GM12878 (cell line): ENCODE data around the gene FBXW12. TPM values are rescaled to one million over a fixed set of nuclear protein-coding genes. Genes with fewer than 3 reads are reported as not detected.
A peak's percentile ranks its signal among the peaks of the same experiment; 100 is the strongest.
"Not testable (repeated sequence)": the region's sequence is repeated elsewhere in the genome, so short reads cannot be mapped to it uniquely, and the experiment has no call there.

Experiments
- ATAC-seq: fragments of 200-7000 bp; cut with Tn5 transposase; 3 replicates; pipeline ENCODE4 v1.9.1; 2020; ENCODE audit warnings: mild to moderate bottlenecking, moderate library complexity
- BruUV-seq: library from RNA; stranded (reverse); fragments of 400-500 nt; replicated peaks from 2 replicates; lab custom pipeline; 2021; lab: Mats Ljungman, UMichigan
- CTCF ChIA-PET: fragments of 300-600 bp; sonication (Branson Sonifier 250); formaldehyde crosslinking; extraction: SDS; loops from one replicate; lab custom pipeline; 2021; ENCODE audit warnings: inconsistent platforms; lab: Yijun Ruan, JAX
- POLR2A ChIA-PET: fragments of 350-600 bp; formaldehyde crosslinking; extraction: SDS; loops from one replicate; lab custom pipeline; 2021; ENCODE audit warnings: inconsistent platforms; lab: Charles Lee
- RAD21 ChIA-PET: fragments of 300-600 bp; sonication (Branson Sonifier 250); formaldehyde crosslinking; loops from one replicate; lab custom pipeline; 2023; ENCODE audit warnings: antibody characterized with exemption; ENCODE audit not compliant: unreplicated experiment; lab: Charles Lee
- SMC1A ChIA-PET: fragments of 300-600 bp; sonication (Branson Sonifier 250); formaldehyde crosslinking; loops from one replicate; lab custom pipeline; 2023; ENCODE audit not compliant: unreplicated experiment, uncharacterized antibody; lab: Charles Lee
- DNase-seq: peaks from one replicate; pipeline ENCODE4 v3.0.0-alpha.2; 2011; ENCODE audit warnings: low read depth, low spot score
- FAIRE-seq: peaks from 3 replicates; lab custom pipeline; 2011; peaks lifted over from hg19 to GRCh38; lab: Jason Lieb, UNC
- H2AFZ ChIP-seq: 2 replicates; pipeline ENCODE4 v1.6.0; 2011; ENCODE audit warnings: low read depth, low read length, control low read depth; ENCODE audit not compliant: control insufficient read depth
- H3K27ac ChIP-seq: 2 replicates; pipeline ENCODE4 v1.5.1; 2011; ENCODE audit warnings: control low read depth; ENCODE audit not compliant: control insufficient read depth, insufficient read depth
- H3K27me3 ChIP-seq, 2 experiments: replicated peaks in 1 of 2; 2 replicates each; pipeline versions ENCODE4 v1.6.0 to v1.6.1; 2011; ENCODE audit warnings: low read length in 1 of 2; ENCODE audit not compliant: control insufficient read depth in 2 of 2, insufficient read depth in 2 of 2
- H3K36me3 ChIP-seq, 2 experiments: 2 replicates each; pipeline ENCODE4 v1.5.1; 2011; ENCODE audit warnings: low read length in 1 of 2; ENCODE audit not compliant: control insufficient read depth in 2 of 2, insufficient read depth in 2 of 2
- H3K4me1 ChIP-seq: 2 replicates; pipeline ENCODE4 v1.6.1; 2011; ENCODE audit warnings: mild to moderate bottlenecking, low read length, moderate library complexity, mixed read lengths; ENCODE audit not compliant: control insufficient read depth, insufficient read depth
- H3K4me2 ChIP-seq: 2 replicates; pipeline ENCODE4 v1.6.0; 2011; ENCODE audit warnings: control low read depth; ENCODE audit not compliant: control insufficient read depth, insufficient read depth
- H3K4me3 ChIP-seq: fragments of 200-600 bp; sonication (generic); 2 replicates; pipeline ENCODE4 v1.5.1; 2016
- H3K79me2 ChIP-seq: 2 replicates; pipeline ENCODE4 v1.6.0; 2011; ENCODE audit warnings: low read length; ENCODE audit not compliant: control insufficient read depth, insufficient read depth
- H3K9ac ChIP-seq: 2 replicates; pipeline ENCODE4 v1.8.0; 2011; ENCODE audit warnings: low read length, control low read depth, mixed read lengths; ENCODE audit not compliant: control insufficient read depth, insufficient read depth
- H3K9me3 ChIP-seq: replicated peaks from 3 replicates; pipeline ENCODE4 v1.5.1; 2011; ENCODE audit warnings: mild to moderate bottlenecking, low read length; ENCODE audit not compliant: control insufficient read depth, insufficient read depth
- H4K20me1 ChIP-seq: 2 replicates; pipeline ENCODE4 v1.6.0; 2011; ENCODE audit not compliant: control insufficient read depth, insufficient read depth
- BHLHE40 ChIP-seq, 2 experiments: fragments of 450-650 bp in 1 of 2; IDR thresholded peaks; 2 replicates each; pipeline ENCODE4 v1.6.1; 2011 to 2017; ENCODE audit warnings: low read depth in 2 of 2, borderline replicate concordance in 1 of 2, improper control_type of control experiment in 1 of 2, low read length in 1 of 2, mild to moderate bottlenecking in 1 of 2
- FOXK2 ChIP-seq: fragments of 450-650 bp; IDR thresholded peaks from 2 replicates; pipeline ENCODE4 v1.6.1; 2017; ENCODE audit warnings: mild to moderate bottlenecking, moderate library complexity
- ZNF274 ChIP-seq: IDR thresholded peaks from one replicate; pipeline ENCODE4 v1.8.0; 2011; ENCODE audit not compliant: insufficient read length, insufficient read depth
- WGBS: methylation state at CpG from one replicate; pipeline ENCODE4 v1.1.6; 2016; ENCODE audit warnings: low lambda C conversion rate; ENCODE audit not compliant: insufficient replicate concordance, insufficient coverage; ENCODE audit errors: missing lambda C conversion rate; 5-methylcytosine and 5-hydroxymethylcytosine counted together
- in situ Hi-C: fragments of 300-500 bp; cut with MboI; formaldehyde crosslinking; loops from 9 replicates; pipeline ENCODE4 v1.14.3; 2018; ENCODE audit warnings: mixed read lengths
- intact Hi-C: fragments of 100-400 bp; cut with micrococcal nuclease; formaldehyde crosslinking; loops from one replicate; pipeline ENCODE4 v1.14.2; 2022; ENCODE audit not compliant: unreplicated experiment
- polyA plus RNA-seq, 11 experiments: library from polyadenylated mRNA; depleted of rRNA in 4 of 11; unstranded in 6 of 11; stranded (reverse) in 5 of 11; fragments of >200 nt; fragmentation: Nextera tagmentation in 4 of 11; fragmentation: Illumina TruSeq in 1 of 11; extraction: Ambion mirVana in 4 of 11; extraction: Trizol in 1 of 11; gene quantifications; 1 replicate in 1 of 11; 2 replicates in 10 of 11; pipeline versions ENCODE4 v1.2.1 to v1.2.3, GENCODE V29; 2011 to 2016; ENCODE audit warnings: inconsistent platforms in 2 of 11, missing spikeins in 2 of 11, low read depth in 1 of 11
- total RNA-seq, 4 experiments: library from RNA; depleted of rRNA in 3 of 4; stranded (reverse); fragments of >200 nt in 3 of 4; fragmentation: Illumina TruSeq in 1 of 4; extraction: Trizol in 1 of 4; gene quantifications; 2 replicates each; pipeline versions ENCODE4 v1.2.1 to v1.2.3, GENCODE V29; 2013 to 2021

The FBXW12 gene
- total and polyA plus RNA-seq, 10 of the 15 experiments (the other 5 are each of a cell fraction or from before 2014, with no cell fraction given), result 0.04 to 0.18 (median 0.12) TPM; not detected in 4

GRCh38 chr3:48401434-48401901 is 29.4 kb downstream of the FBXW12 start:
- in situ Hi-C loops, result loop anchor here (5.0 kb wide), 1 partner anchor 36 kb away; no protein-coding TSS in a partner anchor
- SMC1A ChIA-PET, result interaction anchor here (0.8 to 8.0 kb wide), 36 partner anchors 7 to 606 kb away, joined by 3 to 287 read pairs (median 5); partner anchors contain the start of genes ATRIP, CCDC51, NME6 and PFKFB4
- not testable (repeated sequence) for H3K36me3 ChIP-seq, H3K4me1 ChIP-seq, H3K9me3 ChIP-seq, H3K79me2 ChIP-seq, H4K20me1 ChIP-seq, H3K9ac ChIP-seq, H3K27ac ChIP-seq, H3K4me2 ChIP-seq, H3K27me3 ChIP-seq, BruUV-seq, H2AFZ ChIP-seq, DNase-seq, ATAC-seq, FAIRE-seq, H3K4me3 ChIP-seq
- RAD21 ChIA-PET, result interaction anchor here (0.5 to 5.9 kb wide), 41 partner anchors 8 to 550 kb away, joined by 3 to 259 read pairs (median 4); partner anchors contain the start of genes ATRIP, CCDC51, IP6K2 and NME6
- POLR2A ChIA-PET, result interaction anchor here (0.7 to 1.7 kb wide), 4 partner anchors 12 to 213 kb away, joined by 3 to 11 read pairs (median 4); partner anchors contain the start of gene CDC25A
- intact Hi-C loops, result loop anchor here (1.0 to 2.0 kb wide), 5 partner anchors 35 to 169 kb away; no protein-coding TSS in a partner anchor
- 61% methylated on average over 12 of the region's 12 CpGs for WGBS
- CTCF ChIA-PET, result interaction anchor here (0.6 to 22.0 kb wide), 57 partner anchors 9 to 934 kb away, joined by 3 to 757 read pairs (median 6); partner anchors contain the start of genes ATRIP, CCDC51, NME6 and PFKFB4

- ChIA-PET RAD21 (interaction anchor here (0.8 to 5.9 kb wide), 5 partner anchors 31 to 233 kb away, joined by 3 to 259 read pairs (median 28); partner anchors contain the start of gene SLC26A6), CTCF (interaction anchor here (0.6 to 22.0 kb wide), 9 partner anchors 10 to 157 kb away, joined by 3 to 757 read pairs (median 14); partner anchors contain the start of genes CCDC51 and TMA7), SMC1A (interaction anchor here (0.6 to 8.0 kb wide), 5 partner anchors 19 to 129 kb away, joined by 3 to 287 read pairs (median 16); partner anchors contain the start of genes ATRIP, CCDC51 and TMA7), POLR2A (no interaction called here)
- H3K9me3 ChIP-seq, result no peaks in the 10 kb centered on the region
- H3K4me3 ChIP-seq, result no peak overlapping the region
- no peaks in the 10 kb centered on the region for H4K20me1 ChIP-seq
- ATAC-seq (no peak), DNase-seq (no peak), FAIRE-seq (no peak)
- no peak overlapping the region for H2AFZ ChIP-seq
- H3K79me2 ChIP-seq, result no peaks in the 10 kb centered on the region
- no peak overlapping the region for H3K27ac ChIP-seq
- 27% methylated on average over 8 of the region's 8 CpGs for WGBS
- TF ChIP-seq FOXK2, result no peak
- no peak for TF ChIP-seq ZNF274
- peak in 1 of 2 experiments; percentile 62; a peak in 1 of 4 replicates for TF ChIP-seq BHLHE40 (IDR thresholded peaks at IDR 0.05; ENCODE audit: borderline replicate concordance in 1 of 2, low read depth in 2 of 2, low read length in 1 of 2)
- BruUV-seq, result no TSS peak
- H3K9ac ChIP-seq, result no peak overlapping the region
- intact Hi-C loops (no loop called here), in situ Hi-C loops (loop anchor here (5.0 kb wide), 1 partner anchor 35 kb away; no protein-coding TSS in a partner anchor)
- no peaks in the 10 kb centered on the region for H3K27me3 ChIP-seq
- H3K36me3 ChIP-seq, result no peaks in the 10 kb centered on the region
- no peak overlapping the region for H3K4me2 ChIP-seq
- H3K4me1 ChIP-seq, result no peaks in the 10 kb centered on the region
These were observed 30.3 kb downstream of the FBXW12 start for GRCh38 chr3:48402281-48402732.
